Activated naive CD4-positive, alpha-beta T cell treated with anti-CD3 and anti-CD28 coated beads for 36 hours (primary cell): ENCODE results near the gene PDILT. TPM values are rescaled to one million over a fixed set of nuclear protein-coding genes. Genes with fewer than 3 reads are reported as not detected.
"Not testable (repeated sequence)": the region's sequence is repeated elsewhere in the genome, so short reads cannot be mapped to it uniquely, and the experiment has no call there.

ENCODE experiments used
- CTCF ChIA-PET: fragments of 350-600 bp; sonication (Branson Sonifier 250); formaldehyde crosslinking; loops from one replicate; lab custom pipeline; 2021; ENCODE audit warnings: antibody characterized with exemption; lab: Charles Lee
- DNase-seq: peaks from one replicate; pipeline ENCODE4 v3.0.0-alpha.2; 2020
- H3K27ac Mint-ChIP-seq: one replicate; pipeline ENCODE4 v1.8.0; 2021; ENCODE audit warnings: mild to moderate bottlenecking, mixed read lengths
- H3K27me3 Mint-ChIP-seq: one replicate; pipeline ENCODE4 v1.8.0; 2021; ENCODE audit warnings: low read depth, mixed read lengths
- H3K36me3 Mint-ChIP-seq: one replicate; pipeline ENCODE4 v1.8.0; 2021; ENCODE audit warnings: low read depth, mixed read lengths
- H3K4me1 Mint-ChIP-seq: one replicate; pipeline ENCODE4 v1.8.0; 2021; ENCODE audit warnings: low read depth, mixed read lengths
- H3K4me3 Mint-ChIP-seq: one replicate; pipeline ENCODE4 v1.8.0; 2021; ENCODE audit warnings: mild to moderate bottlenecking, moderate library complexity, mixed read lengths
- H3K9me3 Mint-ChIP-seq: one replicate; pipeline ENCODE4 v1.8.0; 2021; ENCODE audit warnings: mixed read lengths
- intact Hi-C: fragments of 100-400 bp; cut with micrococcal nuclease; formaldehyde crosslinking; loops from one replicate; pipeline ENCODE4 v1.15.1; 2023
- total RNA-seq, 2 experiments: library from RNA; stranded (reverse); gene quantifications; one replicate each; pipeline ENCODE4 v1.2.3, GENCODE V29; 2021

Gene PDILT
- total RNA-seq, 2 experiments from 2014 or later = not detected

GRCh38 chr16:20325005-20325404, 79.5 kb downstream of the PDILT start:
- intact Hi-C loops = no loop called here
- Mint-ChIP-seq H3K4me1 (no peaks in the 10 kb centered on the region), H3K9me3 (no peaks in the 10 kb centered on the region), H3K36me3 (no peaks in the 10 kb centered on the region), H3K4me3 (no peak overlapping the region), H3K27me3 (peaks cover 9% of the 10 kb centered on the region), H3K27ac (no peak overlapping the region)
- CTCF ChIA-PET = no interaction called here
- no peak for DNase-seq

- no peak for DNase-seq
- CTCF ChIA-PET = no interaction called here
- H3K27me3 Mint-ChIP-seq = peaks cover 13% of the 10 kb centered on the region
- H3K36me3 Mint-ChIP-seq = no peaks in the 10 kb centered on the region
- H3K9me3 Mint-ChIP-seq = no peaks in the 10 kb centered on the region
- H3K4me1 Mint-ChIP-seq = no peaks in the 10 kb centered on the region
- H3K4me3 Mint-ChIP-seq = no peak overlapping the region
- no peak overlapping the region for H3K27ac Mint-ChIP-seq
- intact Hi-C loops = no loop called here
Measured at GRCh38 chr16:20323591-20324117, 80.9 kb downstream of the PDILT start.

GRCh38 chr16:20322696-20323095, 81.8 kb downstream of the PDILT start:
- no peaks in the 10 kb centered on the region for H3K4me1 Mint-ChIP-seq
- no peak for DNase-seq
- H3K27ac Mint-ChIP-seq = no peak overlapping the region
- CTCF ChIA-PET = no interaction called here
- no peaks in the 10 kb centered on the region for H3K36me3 Mint-ChIP-seq
- H3K27me3 Mint-ChIP-seq = peaks cover 13% of the 10 kb centered on the region
- intact Hi-C loops = no loop called here
- H3K4me3 Mint-ChIP-seq = no peak overlapping the region
- H3K9me3 Mint-ChIP-seq = no peaks in the 10 kb centered on the region

GRCh38 chr16:20321671-20322070, 82.9 kb downstream of the PDILT start:
- no peak for DNase-seq
- Mint-ChIP-seq H3K4me1 (no peaks in the 10 kb centered on the region), H3K27me3 (peaks cover 15% of the 10 kb centered on the region), H3K4me3 (no peak overlapping the region), H3K9me3 (no peaks in the 10 kb centered on the region), H3K27ac (no peak overlapping the region), H3K36me3 (no peaks in the 10 kb centered on the region)
- CTCF ChIA-PET = no interaction called here
- intact Hi-C loops = no loop called here

- CTCF ChIA-PET, H3K27ac Mint-ChIP-seq, H3K9me3 Mint-ChIP-seq, DNase-seq, H3K4me1 Mint-ChIP-seq, intact Hi-C loops, H3K36me3 Mint-ChIP-seq, H3K4me3 Mint-ChIP-seq: not testable (repeated sequence)
- H3K27me3 Mint-ChIP-seq = peaks cover 17% of the 10 kb centered on the region
Measured at GRCh38 chr16:20321051-20321450, 83.5 kb downstream of the PDILT start.

- DNase-seq = no peak
- Mint-ChIP-seq H3K4me3 (no peak overlapping the region), H3K36me3 (no peaks in the 10 kb centered on the region), H3K27ac (no peak overlapping the region), H3K4me1 (no peaks in the 10 kb centered on the region), H3K9me3 (no peaks in the 10 kb centered on the region), H3K27me3 (peaks cover 15% of the 10 kb centered on the region)
- intact Hi-C loops = no loop called here
- CTCF ChIA-PET = interaction anchor here (1.3 kb wide), 1 partner anchor 20 kb away, joined by 3 read pairs; no protein-coding TSS in a partner anchor
Measured at GRCh38 chr16:20320592-20320991, 83.9 kb downstream of the PDILT start.

GRCh38 chr16:20320178-20320577, 84.4 kb downstream of the PDILT start:
- no peaks in the 10 kb centered on the region for H3K4me1 Mint-ChIP-seq
- peaks cover 17% of the 10 kb centered on the region for H3K27me3 Mint-ChIP-seq
- H3K9me3 Mint-ChIP-seq = no peaks in the 10 kb centered on the region
- intact Hi-C loops = no loop called here
- H3K4me3 Mint-ChIP-seq = no peak overlapping the region
- no peak for DNase-seq
- no peak overlapping the region for H3K27ac Mint-ChIP-seq
- no peaks in the 10 kb centered on the region for H3K36me3 Mint-ChIP-seq
- CTCF ChIA-PET = interaction anchor here (0.9 to 1.3 kb wide), 2 partner anchors 20 to 65 kb away, joined by 3 read pairs; no protein-coding TSS in a partner anchor

GRCh38 chr16:20319406-20319805, 85.1 kb downstream of the PDILT start:
- no peak overlapping the region for H3K27ac Mint-ChIP-seq
- CTCF ChIA-PET = interaction anchor here (0.6 to 1.3 kb wide), 3 partner anchors 19 to 421 kb away, joined by 3 to 4 read pairs (median 3); no protein-coding TSS in a partner anchor
- no peak for DNase-seq
- no peaks in the 10 kb centered on the region for H3K9me3 Mint-ChIP-seq
- no peak overlapping the region for H3K4me3 Mint-ChIP-seq
- no peaks in the 10 kb centered on the region for H3K36me3 Mint-ChIP-seq
- H3K27me3 Mint-ChIP-seq = peaks cover 17% of the 10 kb centered on the region
- H3K4me1 Mint-ChIP-seq = no peaks in the 10 kb centered on the region
- intact Hi-C loops = no loop called here

- H3K27ac Mint-ChIP-seq = no peak overlapping the region
Measured at GRCh38 chr16:20318437-20318836, 86.1 kb downstream of the PDILT start.

GRCh38 chr16:20318006-20318405, 86.5 kb downstream of the PDILT start:
- Mint-ChIP-seq H3K4me1 (no peaks in the 10 kb centered on the region), H3K27me3 (peaks cover 17% of the 10 kb centered on the region), H3K36me3 (no peaks in the 10 kb centered on the region), H3K4me3 (no peak overlapping the region), H3K27ac (no peak overlapping the region), H3K9me3 (no peaks in the 10 kb centered on the region)
- CTCF ChIA-PET = no interaction called here
- intact Hi-C loops = no loop called here
- no peak for DNase-seq

More at GRCh38 chr16:20318437-20318836, 86.1 kb downstream of the PDILT start:
- CTCF ChIA-PET = no interaction called here
- Mint-ChIP-seq H3K27me3 (peaks cover 17% of the 10 kb centered on the region), H3K4me1 (no peaks in the 10 kb centered on the region), H3K9me3 (no peaks in the 10 kb centered on the region), H3K4me3 (no peak overlapping the region), H3K36me3 (no peaks in the 10 kb centered on the region)
- intact Hi-C loops = no loop called here
- DNase-seq = no peak

- CTCF ChIA-PET = no interaction called here
Measured at GRCh38 chr16:20317117-20317516, 87.4 kb downstream of the PDILT start.

GRCh38 chr16:20316715-20317114, 87.8 kb downstream of the PDILT start:
- Mint-ChIP-seq H3K27me3 (peaks cover 19% of the 10 kb centered on the region), H3K36me3 (no peaks in the 10 kb centered on the region), H3K4me1 (no peaks in the 10 kb centered on the region), H3K27ac (no peak overlapping the region), H3K9me3 (no peaks in the 10 kb centered on the region), H3K4me3 (no peak overlapping the region)
- CTCF ChIA-PET = interaction anchor here (1.3 kb wide), 1 partner anchor 410 kb away, joined by 3 read pairs; no protein-coding TSS in a partner anchor
- no peak for DNase-seq
- intact Hi-C loops = no loop called here

More at GRCh38 chr16:20317117-20317516, 87.4 kb downstream of the PDILT start:
- H3K27ac Mint-ChIP-seq = no peak overlapping the region
- H3K4me3 Mint-ChIP-seq = no peak overlapping the region
- no peaks in the 10 kb centered on the region for H3K9me3 Mint-ChIP-seq
- intact Hi-C loops = no loop called here
- no peaks in the 10 kb centered on the region for H3K4me1 Mint-ChIP-seq
- DNase-seq = no peak
- peaks cover 17% of the 10 kb centered on the region for H3K27me3 Mint-ChIP-seq
- no peaks in the 10 kb centered on the region for H3K36me3 Mint-ChIP-seq

GRCh38 chr16:20315764-20316163, 88.8 kb downstream of the PDILT start:
- intact Hi-C loops = no loop called here
- peaks cover 16% of the 10 kb centered on the region for H3K27me3 Mint-ChIP-seq
- no peaks in the 10 kb centered on the region for H3K4me1 Mint-ChIP-seq
- DNase-seq = no peak
- no peaks in the 10 kb centered on the region for H3K9me3 Mint-ChIP-seq
- no peaks in the 10 kb centered on the region for H3K36me3 Mint-ChIP-seq
- CTCF ChIA-PET = interaction anchor here (1.3 kb wide), 1 partner anchor 409 kb away, joined by 3 read pairs; no protein-coding TSS in a partner anchor
- H3K4me3 Mint-ChIP-seq = no peak overlapping the region
- H3K27ac Mint-ChIP-seq = no peak overlapping the region
